Measurements from ENCODE around the gene KIAA1549. TPM values are rescaled to one million over a fixed set of nuclear protein-coding genes. Genes with fewer than 3 reads are reported as not detected.

The KIAA1549 gene
- polyA plus RNA-seq, 2 of the 4 experiments (the other 2 are of a cell fraction), result 4.1 to 4.7 TPM

GRCh38 chr7:138872576-138872975 lies 108.6 kb downstream of the KIAA1549 start:
- ATAC-seq (peak in 1 of 2 experiments; percentile 31; a peak in 2 of 6 replicates), FAIRE-seq (no peak), DNase-seq (ENCODE audit: low read depth in 1 of 2, low spot score in 1 of 2) (peak in 1 of 2 experiments; percentile 32)
- Histone ChIP-seq H3K27ac (no peak overlapping the region; a peak in 1 of 6 replicates), H3K9me3 (no peaks in the 10 kb centered on the region), H3K4me1 (peaks cover 26% of the 10 kb centered on the region), H3K4me2 (0 out of 3 replicates have a peak overlapping the region, but pooled peaks have one; percentile 1), H3K4me3 (no peak overlapping the region)
- CTCF ChIA-PET, result no interaction called here
- TF ChIP-seq CTCF (IDR thresholded peaks at IDR 0.05) (no peak), REST (IDR thresholded peaks at IDR 0.05) (no peak), ZC3H11A (IDR thresholded peaks at IDR 0.05) (no peak), RARB (CRISPR knock-in tag; IDR thresholded peaks at IDR 0.05) (no peak), EP300 (IDR thresholded peaks at IDR 0.05) (no peak), SREBF2 (IDR thresholded peaks at IDR 0.05) (no peak), KDM1A (IDR thresholded peaks at IDR 0.05; ENCODE audit: low read depth) (no peak), ZSCAN20 (CRISPR knock-in tag; IDR thresholded peaks at IDR 0.05) (no peak), KDM5A (IDR thresholded peaks at IDR 0.05) (no peak)
- POLR2A ChIA-PET, result interaction anchor here (1.1 kb wide), 1 partner anchor 487 kb away, joined by 3 read pairs; the partner anchor contains the start of gene LUC7L2
- WGBS (ENCODE audit: missing lambda C conversion rate), result 71% methylated on average over 4 of the region's 4 CpGs

- H3K27ac ChIP-seq, result no peak overlapping the region
These were observed 109.4 kb downstream of the KIAA1549 start for GRCh38 chr7:138871814-138872090.

More at GRCh38 chr7:138871814-138872090, 109.4 kb downstream of the KIAA1549 start:
- H3K4me3 ChIP-seq, result no peak overlapping the region
- H3K9me3 ChIP-seq, result no peaks in the 10 kb centered on the region
- TF ChIP-seq HMGXB4 (CRISPR knock-in tag; IDR thresholded peaks at IDR 0.05; ENCODE audit: borderline replicate concordance) (no peak), PHF8 (IDR thresholded peaks at IDR 0.05; ENCODE audit: borderline replicate concordance, low read depth) (no peak), BHLHE40 (IDR thresholded peaks at IDR 0.05; ENCODE audit: low read depth, low read length) (no peak), ESRRA (IDR thresholded peaks at IDR 0.05; ENCODE audit: borderline replicate concordance, low read length) (no peak), ZC3H11A (IDR thresholded peaks at IDR 0.05) (no peak), MYC (IDR thresholded peaks at IDR 0.05; ENCODE audit: borderline replicate concordance, low read length) (no peak), KDM1A (IDR thresholded peaks at IDR 0.05; ENCODE audit: low read depth) (no peak)
- WGBS (ENCODE audit: missing lambda C conversion rate), result 85% methylated on average over 5 of the region's 5 CpGs
- ChIA-PET POLR2A (no interaction called here), CTCF (interaction anchor here (1.7 kb wide), 1 partner anchor 15 kb away, joined by 10 read pairs; no protein-coding TSS in a partner anchor)
- H3K4me2 ChIP-seq, result no peak overlapping the region
- ATAC-seq, result no peak
- peaks cover 26% of the 10 kb centered on the region for H3K4me1 ChIP-seq
- no peak for DNase-seq (ENCODE audit: low read depth in 1 of 2, low spot score in 1 of 2)
- FAIRE-seq, result no peak
